Skeletal muscle cell (primary cell): ENCODE results near the gene DHX40.
A peak's percentile ranks its signal among the peaks of the same experiment; 100 is the strongest.
"Not testable (repeated sequence)": the region's sequence is repeated elsewhere in the genome, so short reads cannot be mapped to it uniquely, and the experiment has no call there.

Source experiments
- DNase-seq: peaks from one replicate; pipeline ENCODE4 v3.0.0-alpha.2; 2010; ENCODE audit warnings: low read depth
- H3K4me3 ChIP-seq: 2 replicates; pipeline ENCODE4 v1.5.1; 2011; ENCODE audit warnings: low read depth, mild to moderate bottlenecking, control low read depth, low read length, moderate library complexity

The DHX40 gene

GRCh38 chr17:59656624-59657023, 91.2 kb downstream of the DHX40 start:
- DNase-seq = peak; percentile 62
- not testable (repeated sequence) for H3K4me3 ChIP-seq
